ENCODE data around the gene TXK.
"Not testable (repeated sequence)": the region's sequence is repeated elsewhere in the genome, so short reads cannot be mapped to it uniquely, and the experiment has no call there.

Gene TXK

DNA sequence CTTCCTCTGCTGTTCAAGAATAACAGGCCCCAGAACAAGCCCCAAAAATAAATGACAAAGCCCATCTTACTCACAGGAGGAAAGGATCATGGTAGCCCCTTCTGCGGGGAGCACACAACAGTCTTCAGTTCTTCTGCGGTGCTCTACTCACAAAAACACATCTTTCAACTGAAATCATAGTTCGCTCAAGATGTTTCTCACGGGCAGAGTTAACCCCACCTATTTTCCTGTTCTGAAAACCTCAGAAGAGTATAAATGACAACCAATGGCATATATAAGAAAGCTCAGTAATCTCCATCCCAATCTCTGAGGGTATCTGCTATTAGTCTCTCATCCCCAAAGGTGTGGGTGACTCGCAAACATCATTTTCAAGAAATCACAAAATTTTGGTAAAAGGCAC lies at the start of gene TXK:
Gene TXK (minus strand): TSS at position 170 of the 400 bp plus-strand sequence. CDS start 80 bp downstream, at position 90.
- DNase-seq, result no peak

GRCh38 chr4:48180234-48180633 lies 46.2 kb upstream of the TXK start:
- DNase-seq, result no peak

- no peak for DNase-seq
These were observed 44.9 kb upstream of the TXK start for GRCh38 chr4:48178931-48179330.

- DNase-seq, result no peak
These were observed 41.8 kb upstream of the TXK start for GRCh38 chr4:48175806-48176205.

DNA sequence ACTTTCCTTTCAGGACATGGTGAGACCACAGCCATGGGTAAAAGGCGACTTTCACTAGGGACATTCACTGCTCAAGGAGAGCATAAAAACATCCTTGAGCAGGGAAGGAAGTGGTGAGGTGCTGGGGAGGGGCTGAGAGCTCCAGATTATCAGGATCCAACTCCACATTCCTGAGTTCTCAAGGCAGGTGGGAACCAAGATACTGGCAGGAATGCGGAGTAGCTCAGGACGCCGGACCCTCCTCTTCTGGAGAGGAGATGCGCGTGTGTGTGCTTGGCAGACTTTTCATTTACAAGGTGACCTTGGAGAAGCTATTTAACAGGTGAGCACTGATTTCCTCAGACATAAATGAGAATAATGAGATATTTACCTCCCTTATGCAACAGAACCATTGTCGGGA lies 41.3 kb upstream of the TXK start:
- DNase-seq, result no peak

DNA sequence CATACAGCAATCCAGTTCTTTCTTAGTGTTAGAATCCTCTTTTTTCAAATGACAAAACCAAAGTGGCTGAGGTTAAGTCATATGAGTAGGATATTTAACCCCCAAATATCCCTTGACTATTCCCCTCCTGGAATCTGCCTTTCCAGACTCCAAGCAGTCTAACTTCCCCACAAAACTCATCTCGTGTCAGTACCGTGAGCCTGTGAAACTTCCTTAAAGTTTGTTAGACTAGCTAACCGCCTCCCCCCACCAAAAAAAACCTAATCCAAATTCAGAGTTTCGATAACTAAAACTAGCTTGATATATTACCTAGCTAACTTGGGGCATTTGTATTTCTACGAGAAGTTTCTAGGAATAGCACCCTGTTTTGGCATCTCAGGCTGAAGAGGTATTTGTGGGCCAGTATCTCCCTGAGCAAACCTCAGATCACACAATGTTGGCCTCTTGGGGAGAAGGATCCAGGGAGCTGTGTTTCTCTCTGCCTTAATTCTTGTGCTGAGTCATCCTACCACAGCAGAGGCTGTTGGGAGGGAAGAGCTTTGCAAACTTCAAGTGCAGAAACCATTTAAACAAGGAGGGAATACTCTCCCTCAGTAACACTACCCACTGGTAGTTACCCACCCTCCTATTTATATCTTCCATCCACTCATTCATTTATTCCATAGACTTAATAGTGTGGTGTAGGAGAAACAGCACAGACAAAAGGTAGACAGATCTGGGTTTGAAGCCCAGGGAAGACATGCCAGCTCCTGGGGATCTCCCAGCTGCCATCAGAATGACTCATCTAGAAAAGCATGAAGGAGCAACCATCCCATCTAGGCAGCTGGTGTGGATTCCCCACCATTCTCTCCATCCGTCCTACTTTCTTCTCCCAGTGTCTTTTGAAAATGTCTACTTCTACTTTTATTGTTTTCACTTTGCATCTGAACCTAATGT lies 39.3 kb upstream of the TXK start:
- DNase-seq, result no peak

DNA sequence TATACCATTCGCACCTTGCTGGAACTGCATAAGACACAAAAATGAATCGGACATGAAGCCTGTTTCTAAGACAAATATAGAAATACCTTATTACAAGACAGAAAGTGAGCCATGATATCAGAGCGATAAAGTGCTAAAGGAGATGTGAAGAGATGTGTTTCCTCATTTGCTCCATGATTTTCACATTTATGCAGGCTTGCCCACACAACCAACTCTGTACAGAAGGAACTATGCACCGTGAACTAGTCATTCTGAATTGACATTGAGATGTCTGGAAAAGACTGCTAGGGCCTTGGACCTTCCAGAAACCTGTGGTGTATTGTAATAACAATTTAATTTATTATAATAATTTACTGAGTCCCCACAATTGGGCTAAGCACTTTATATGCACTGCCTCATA lies 38.6 kb upstream of the TXK start:
- DNase-seq, result no peak

DNA sequence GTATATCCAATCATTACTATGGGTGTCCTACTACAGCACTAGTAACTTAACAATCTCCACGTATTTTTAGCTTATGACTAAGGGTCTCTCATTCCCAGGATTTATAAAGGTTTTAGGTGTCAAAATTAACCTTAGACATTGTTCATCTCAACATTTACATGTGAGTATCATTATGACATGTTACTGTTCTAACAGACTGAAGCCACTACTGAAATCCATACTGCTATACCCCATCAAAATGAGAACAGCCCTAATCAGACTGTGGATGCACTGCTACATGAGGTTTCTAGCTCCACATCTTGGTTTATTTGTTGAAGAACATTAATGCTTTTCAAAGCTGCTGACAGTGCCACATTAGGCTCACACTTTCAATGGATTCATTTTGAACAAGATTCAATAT lies 35.6 kb upstream of the TXK start:
- no peak for DNase-seq

DNA sequence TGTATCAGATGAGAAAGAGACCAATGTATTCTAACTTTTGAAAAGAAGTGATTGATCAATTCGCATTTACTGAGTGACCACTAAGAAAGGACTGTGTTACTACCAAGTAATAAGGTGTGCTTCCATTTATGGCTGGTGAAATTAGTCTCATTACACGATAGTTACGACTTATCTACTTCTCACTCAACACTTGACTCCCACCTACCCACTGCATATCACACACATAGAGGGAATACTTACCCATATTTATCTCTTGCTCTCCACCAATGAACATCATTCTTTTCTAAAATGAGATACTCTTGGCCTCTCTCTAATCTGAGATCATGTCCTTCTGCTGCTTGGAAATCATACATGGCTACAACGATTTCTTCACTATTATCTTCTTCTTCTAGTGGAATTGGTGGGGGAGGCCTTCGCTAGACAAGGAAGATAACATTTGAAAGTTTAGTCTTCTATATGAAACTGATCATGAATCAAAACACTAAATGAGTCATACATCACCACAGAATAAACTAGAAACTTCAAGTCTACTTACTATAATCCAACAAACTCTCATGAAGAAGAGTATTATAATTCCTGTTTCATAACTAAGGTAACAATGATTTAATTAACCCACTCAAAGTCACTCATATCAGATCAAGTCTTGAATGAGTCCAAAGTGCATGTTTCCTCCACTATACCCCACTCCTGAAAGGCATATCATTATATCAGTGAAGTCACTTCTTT lies 33.7 kb upstream of the TXK start:
- no peak for DNase-seq

GRCh38 chr4:48164561-48164960 lies 30.5 kb upstream of the TXK start:
- DNase-seq, result not testable (repeated sequence)

GRCh38 chr4:48163746-48164145 lies 29.7 kb upstream of the TXK start:
- no peak for DNase-seq

GRCh38 chr4:48162162-48162561 lies 28.1 kb upstream of the TXK start:
- DNase-seq, result no peak

DNA sequence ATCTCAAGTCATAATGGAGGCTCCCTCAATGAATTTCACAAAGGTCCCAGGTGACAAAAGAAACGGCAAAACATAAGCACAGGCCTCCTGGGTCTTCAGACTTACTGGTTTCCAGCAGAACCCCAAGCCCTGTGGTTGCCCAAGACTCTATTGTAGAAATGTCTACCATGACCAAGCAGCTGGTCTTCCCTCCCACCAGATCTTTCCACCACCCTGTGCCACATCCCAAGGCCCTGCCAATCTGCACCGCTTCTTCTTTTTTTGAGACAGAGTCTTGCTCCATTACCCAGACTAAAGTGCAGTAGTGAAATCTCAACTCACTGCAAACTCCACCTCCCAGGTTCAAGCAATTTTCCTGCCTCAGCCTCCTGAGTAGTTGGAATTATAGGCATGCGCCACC lies 23.2 kb upstream of the TXK start:
- no peak for DNase-seq

DNA sequence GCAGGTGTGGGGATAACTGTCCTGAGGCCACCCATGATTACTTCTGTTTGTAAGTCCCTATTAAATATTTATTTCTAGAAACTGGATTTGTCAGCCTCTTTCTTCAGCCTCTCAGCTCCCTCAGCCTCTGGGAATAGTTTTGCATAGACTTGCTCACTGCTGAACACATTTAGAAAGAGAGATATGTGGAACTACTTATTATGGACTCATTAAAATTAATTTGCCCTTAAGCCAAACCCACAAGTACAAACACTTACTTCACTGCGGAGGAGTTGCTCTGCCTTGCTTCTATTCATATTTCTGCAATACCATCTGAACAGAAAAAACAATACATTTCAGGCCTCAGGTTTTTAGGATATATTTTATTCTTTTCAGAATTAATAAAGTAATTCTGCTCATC lies 22.4 kb upstream of the TXK start:
- DNase-seq, result no peak

DNA sequence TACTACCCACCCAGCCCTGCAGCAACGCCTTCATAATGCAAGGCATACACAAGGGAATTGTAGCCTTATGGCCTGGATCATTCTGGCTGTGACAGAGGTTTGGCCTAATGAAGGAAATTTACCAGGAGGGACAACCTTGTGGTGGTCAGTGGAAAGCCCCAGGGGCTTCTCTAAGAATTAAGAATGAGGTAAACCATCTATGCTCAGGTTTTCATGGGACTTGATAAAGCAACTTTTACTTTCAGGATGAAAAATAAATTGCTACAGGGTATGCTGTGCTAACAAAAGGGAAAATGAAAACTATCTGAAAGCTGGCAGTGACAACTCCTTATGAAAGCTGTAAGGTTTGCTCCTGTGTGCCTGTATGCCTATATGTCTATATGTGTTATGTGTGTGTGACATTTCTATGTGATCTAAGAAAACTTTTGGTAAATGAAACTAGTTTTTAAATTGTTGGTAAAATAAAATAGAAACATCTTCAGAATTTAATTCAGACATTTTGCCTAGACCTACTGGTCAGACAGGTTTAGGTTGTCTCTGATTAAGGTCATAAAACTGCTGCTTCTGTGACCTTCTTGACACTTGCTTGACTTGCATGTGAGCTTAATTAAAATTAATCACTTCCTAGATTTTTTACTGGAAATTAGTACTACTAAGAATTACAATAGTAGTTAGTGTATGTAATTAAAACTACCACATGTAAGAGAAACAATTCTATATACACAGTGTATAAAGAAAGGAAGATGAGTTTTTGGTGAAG lies 19.9 kb upstream of the TXK start:
- no peak for DNase-seq

GRCh38 chr4:48152259-48152658 lies 18.2 kb upstream of the TXK start:
- no peak for DNase-seq

DNA sequence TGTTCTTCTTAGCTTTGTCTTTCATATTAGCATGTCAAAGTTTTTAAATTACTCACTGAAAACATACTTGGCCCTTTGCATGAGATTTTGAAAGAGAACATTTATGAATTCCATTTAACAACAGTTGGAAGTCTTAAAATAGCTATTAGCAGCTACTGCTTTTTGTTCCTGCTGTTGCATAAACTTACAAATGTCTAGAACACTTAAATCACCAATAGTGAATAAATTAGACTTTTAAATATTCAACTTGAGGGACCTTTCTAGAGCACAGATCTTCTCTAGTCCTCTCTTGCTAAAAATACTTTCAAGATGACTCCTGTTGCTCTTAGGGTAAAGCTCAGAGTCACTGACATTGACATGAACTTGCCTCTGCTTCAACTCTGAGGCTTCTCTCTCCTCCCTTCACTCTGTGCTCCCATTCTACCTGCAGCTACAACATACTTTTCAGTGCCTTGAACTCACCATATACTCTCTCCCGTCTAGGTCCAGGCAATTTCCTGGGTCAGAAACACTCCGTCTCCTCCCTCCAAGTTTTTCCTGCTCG lies 15.8 kb upstream of the TXK start:
- no peak for DNase-seq

DNA sequence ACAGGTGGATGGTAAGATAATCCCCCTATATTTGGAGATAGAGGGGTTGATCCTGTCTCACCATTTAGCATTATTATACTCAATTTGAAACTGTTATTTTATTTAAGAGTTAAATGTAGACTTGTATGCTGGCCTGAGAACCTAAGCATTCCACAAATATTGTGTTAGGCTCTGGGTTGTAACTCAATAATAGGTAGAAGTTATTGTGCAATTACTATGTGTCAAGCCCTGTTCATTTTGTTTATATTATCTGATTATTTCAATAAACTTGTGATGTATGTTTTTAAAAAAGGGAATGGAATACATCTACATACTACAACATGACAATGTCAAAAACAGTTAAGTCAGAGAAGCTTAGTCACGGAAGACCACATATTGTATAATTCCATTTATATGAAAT lies 13.6 kb upstream of the TXK start:
- DNase-seq, result no peak

GRCh38 chr4:48141048-48141447 lies 7.0 kb upstream of the TXK start:
- DNase-seq, result no peak

GRCh38 chr4:48139691-48140090 lies 5.6 kb upstream of the TXK start:
- DNase-seq, result no peak

- DNase-seq, result no peak
These were observed 4.9 kb upstream of the TXK start for GRCh38 chr4:48138936-48139335.

- DNase-seq, result no peak
These were observed 4.5 kb upstream of the TXK start for GRCh38 chr4:48138511-48138910.

GRCh38 chr4:48137846-48138245 lies 3.8 kb upstream of the TXK start:
- DNase-seq, result no peak

Measured in activated effector memory CD4-positive, alpha-beta T cell treated with Interleukin-2 at 50 U/mL for 16 hours (primary cell).